Measurements from ENCODE around the gene ZBTB3.

ZBTB3 gene

DNA sequence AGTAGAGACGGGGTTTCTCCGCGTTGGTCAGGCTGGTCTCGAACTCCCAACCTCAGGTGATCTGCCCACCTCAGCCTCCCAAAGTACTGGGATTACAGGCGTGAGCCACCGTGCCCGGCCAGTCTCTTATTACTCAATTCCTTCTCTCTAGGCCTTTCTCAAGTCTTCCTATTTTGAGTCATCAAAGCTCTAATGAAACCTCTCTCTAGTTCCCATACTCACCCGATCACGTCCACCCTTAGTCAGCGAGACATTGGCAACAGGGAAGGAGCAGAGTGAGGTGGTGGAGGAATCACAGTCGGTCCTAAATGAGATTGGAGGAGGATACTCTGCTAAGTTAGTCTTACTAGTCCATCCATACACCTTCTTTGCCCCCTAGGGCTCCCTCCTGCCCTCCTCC is 51.7 kb downstream of the ZBTB3 start:
- Histone ChIP-seq H3K4me2 (ENCODE audit: low read depth, low read length) (no peak overlapping the region), H3K27me3 (replicated peaks; ENCODE audit: insufficient read depth, low read length) (no peaks in the 10 kb centered on the region), H2AFZ (ENCODE audit: low read length) (no peak overlapping the region), H3K27ac (ENCODE audit: low read length) (no peak overlapping the region), H3K36me3 (replicated peaks; ENCODE audit: insufficient read depth, low read length) (no peaks in the 10 kb centered on the region), H3K79me2 (ENCODE audit: low read length) (peaks cover 12% of the 10 kb centered on the region), H3K4me1 (ENCODE audit: low read length) (peaks cover 13% of the 10 kb centered on the region), H3K9me3 (replicated peaks; ENCODE audit: insufficient read depth, low read length) (no peaks in the 10 kb centered on the region), H3F3A (ENCODE audit: insufficient read depth, low read length) (peaks cover 17% of the 10 kb centered on the region), H3K4me3 (ENCODE audit: low read length) (no peak overlapping the region), H3K9me2 (replicated peaks; ENCODE audit: insufficient read depth, low read length) (no peaks in the 10 kb centered on the region), H4K20me1 (ENCODE audit: insufficient read depth, low read length) (no peaks in the 10 kb centered on the region), H3K9ac (ENCODE audit: low read length) (no peak overlapping the region)
- DNase-seq, result no peak
- no peak for TF ChIP-seq CTCF (IDR thresholded peaks at IDR 0.05; ENCODE audit: low read length)
- TF ChIP-seq EZH2 (optimal IDR thresholded peaks at IDR 0.05; ENCODE audit: low read depth, low read length), result no peak
- TF ChIP-seq EZH2phosphoT487 (IDR thresholded peaks at IDR 0.05; ENCODE audit: low read length), result no peak

All from MM.1S (cell line).